HG03432 (cell line): ENCODE data around the gene PEPD.

ENCODE experiments used
- ATAC-seq: cut with Tn5 transposase; IDR thresholded peaks from one replicate; pipeline ENCODE4 v1.9.1; 2021; ENCODE audit warnings: mild to moderate bottlenecking, moderate library complexity; ENCODE audit not compliant: unreplicated experiment

PEPD gene

GRCh38 chr19:33387351-33388230 is 134.0 kb downstream of the PEPD start:
- ATAC-seq = no peak

- no peak for ATAC-seq
Measured at GRCh38 chr19:33386361-33386858, 135.2 kb downstream of the PEPD start.

GRCh38 chr19:33385956-33386355 is 135.6 kb downstream of the PEPD start:
- ATAC-seq = no peak

- no peak for ATAC-seq
Measured at GRCh38 chr19:33384983-33385382, 136.6 kb downstream of the PEPD start.

GRCh38 chr19:33383720-33384292 is 137.8 kb downstream of the PEPD start:
- no peak for ATAC-seq

GRCh38 chr19:33382982-33383381 is 138.6 kb downstream of the PEPD start:
- no peak for ATAC-seq

- ATAC-seq = no peak
Measured at GRCh38 chr19:33382006-33382405, 139.6 kb downstream of the PEPD start.

GRCh38 chr19:33381101-33381500 is 140.5 kb downstream of the PEPD start:
- no peak for ATAC-seq

- no peak for ATAC-seq
Measured at GRCh38 chr19:33379151-33379829, 142.3 kb downstream of the PEPD start.

- no peak for ATAC-seq
Measured at GRCh38 chr19:33377586-33378475, 143.8 kb downstream of the PEPD start.

GRCh38 chr19:33376941-33377557 is 144.5 kb downstream of the PEPD start:
- no peak for ATAC-seq

GRCh38 chr19:33376423-33376822 is 145.2 kb downstream of the PEPD start:
- ATAC-seq = no peak

GRCh38 chr19:33375837-33376159 is 145.8 kb downstream of the PEPD start:
- ATAC-seq = no peak

- no peak for ATAC-seq
Measured at GRCh38 chr19:33375156-33375836, 146.3 kb downstream of the PEPD start.

GRCh38 chr19:33374236-33374714 is 147.3 kb downstream of the PEPD start:
- ATAC-seq = no peak

GRCh38 chr19:33373453-33374235 is 147.9 kb downstream of the PEPD start, which contains the start of gene CEBPG:
Gene CEBPG, plus strand, starts transcription at chr19:33373709. Its CDS starts 5,531 bp downstream, at chr19:33379240.
- ATAC-seq = peak; percentile 90

- ATAC-seq = no peak
Measured at GRCh38 chr19:33370783-33371182, 150.8 kb downstream of the PEPD start.

- no peak for ATAC-seq
Measured at GRCh38 chr19:33368074-33368864, 153.3 kb downstream of the PEPD start.
